H1 (cell line): ENCODE measurements around the gene RANBP2. TPM values are rescaled to one million over a fixed set of nuclear protein-coding genes. Genes with fewer than 3 reads are reported as not detected.
"Not testable (repeated sequence)": the region's sequence is repeated elsewhere in the genome, so short reads cannot be mapped to it uniquely, and the experiment has no call there.

Source experiments
- CTCF ChIA-PET: fragments of 300-600 bp; sonication (Branson Sonifier 250); formaldehyde crosslinking; loops from one replicate; lab custom pipeline; 2021; ENCODE audit not compliant: partially characterized antibody; lab: Charles Lee
- POLR2A ChIA-PET: fragments of 300-600 bp; sonication (Branson Sonifier 250); formaldehyde crosslinking; loops from one replicate; lab custom pipeline; 2021; ENCODE audit warnings: inconsistent platforms; ENCODE audit not compliant: partially characterized antibody; lab: Charles Lee
- DNase-seq, 2 experiments: peaks; one replicate each; pipeline versions ENCODE4 v3.0.0 to v3.0.0-alpha.2; 2010 to 2022; ENCODE audit warnings: low spot score in 2 of 2, low read depth in 1 of 2, mixed read lengths in 1 of 2
- FAIRE-seq: peaks from 2 replicates; lab custom pipeline; 2011; peaks lifted over from hg19 to GRCh38; lab: Jason Lieb, UNC
- H2AFZ ChIP-seq: 2 replicates; pipeline ENCODE4 v1.8.1; 2012; ENCODE audit warnings: low read length, inconsistent platforms
- H2AK5ac ChIP-seq: 2 replicates; pipeline ENCODE4 v1.6.1; 2013; ENCODE audit warnings: low read depth, low read length
- H2BK120ac ChIP-seq: replicated peaks from 2 replicates; pipeline ENCODE3; 2013; ENCODE audit warnings: low read depth, low read length, inconsistent platforms
- H2BK12ac ChIP-seq: 2 replicates; pipeline ENCODE4 v1.6.1; 2013; ENCODE audit warnings: low read depth, low read length
- H2BK15ac ChIP-seq: 2 replicates; pipeline ENCODE4 v1.6.1; 2013; ENCODE audit warnings: low read length
- H2BK20ac ChIP-seq: 2 replicates; pipeline ENCODE4 v1.6.1; 2013; ENCODE audit warnings: low read length
- H2BK5ac ChIP-seq: 2 replicates; pipeline ENCODE4 v1.6.1; 2013; ENCODE audit warnings: low read depth, low read length
- H3K14ac ChIP-seq: 2 replicates; pipeline ENCODE4 v1.6.1; 2013; ENCODE audit warnings: inconsistent platforms; ENCODE audit not compliant: insufficient read length
- H3K18ac ChIP-seq: 2 replicates; pipeline ENCODE4 v1.6.1; 2013; ENCODE audit warnings: low read length; ENCODE audit errors: extremely low read depth
- H3K23ac ChIP-seq: 2 replicates; pipeline ENCODE4 v1.6.1; 2013; ENCODE audit warnings: inconsistent platforms; ENCODE audit not compliant: insufficient read length
- H3K23me2 ChIP-seq: 2 replicates; pipeline ENCODE4 v1.6.1; 2013; ENCODE audit warnings: low read depth, low read length
- H3K27ac ChIP-seq: 2 replicates; pipeline ENCODE4 v1.6.1; 2011; ENCODE audit warnings: low read depth, low read length, inconsistent platforms
- H3K27me3 ChIP-seq, 4 experiments: replicated peaks in 1 of 4; 1 replicate in 1 of 4; 2 replicates in 3 of 4; pipeline versions ENCODE4 v1.6.1 to v1.8.1; 2011 to 2013; ENCODE audit warnings: low read length in 3 of 4, mild to moderate bottlenecking in 3 of 4, inconsistent platforms in 2 of 4, mixed read lengths in 2 of 4, moderate library complexity in 1 of 4; ENCODE audit not compliant: control insufficient read depth in 3 of 4, insufficient read depth in 3 of 4; ENCODE audit errors: extremely low read depth in 1 of 4
- H3K36me3 ChIP-seq, 4 experiments: 2 replicates each; pipeline versions ENCODE4 v1.6.1 to v1.8.1; 2011 to 2013; ENCODE audit warnings: mild to moderate bottlenecking in 4 of 4, low read length in 3 of 4, moderate library complexity in 2 of 4, control low read depth in 1 of 4, inconsistent platforms in 1 of 4; ENCODE audit not compliant: insufficient read depth in 4 of 4, control insufficient read depth in 2 of 4
- H3K4ac ChIP-seq: replicated peaks from 2 replicates; pipeline ENCODE3; 2013; ENCODE audit warnings: low read length, low read depth, mixed read lengths, inconsistent platforms; ENCODE audit not compliant: insufficient read length
- H3K4me1 ChIP-seq, 4 experiments: replicated peaks in 1 of 4; 1 replicate in 1 of 4; 2 replicates in 3 of 4; pipeline versions ENCODE4 v1.6.1 to v1.8.1; 2011 to 2013; ENCODE audit warnings: low read length in 3 of 4, inconsistent platforms in 2 of 4, mixed read lengths in 1 of 4; ENCODE audit not compliant: insufficient read depth in 4 of 4, control insufficient read depth in 3 of 4
- H3K4me2 ChIP-seq, 2 experiments: 2 replicates each; pipeline versions ENCODE4 v1.6.1 to v1.8.1; 2011 to 2013; ENCODE audit warnings: low read depth in 2 of 2, low read length in 2 of 2, control low read depth in 1 of 2, inconsistent platforms in 1 of 2, mild to moderate bottlenecking in 1 of 2; ENCODE audit not compliant: insufficient read depth in 1 of 2
- H3K4me3 ChIP-seq, 4 experiments: fragments of 200-600, 300-600 bp in 1 of 4; sonication (generic), shearing (Covaris generic), sonication (Bioruptor Twin) in 1 of 4; 2 replicates each; pipeline versions ENCODE4 v1.5.1 to v1.8.1; 2011 to 2016; ENCODE audit warnings: low read length in 4 of 4, low read depth in 3 of 4, control low read depth in 2 of 4, inconsistent platforms in 2 of 4, mild to moderate bottlenecking in 2 of 4, mixed read lengths in 1 of 4, moderate library complexity in 1 of 4; ENCODE audit not compliant: insufficient read depth in 2 of 4; ENCODE audit errors: extremely low read depth in 1 of 4
- H3K56ac ChIP-seq: replicated peaks from 2 replicates; pipeline ENCODE3; 2013; ENCODE audit warnings: low read depth, mild to moderate bottlenecking, mixed read lengths, low read length, inconsistent platforms; ENCODE audit not compliant: insufficient read length
- H3K79me1 ChIP-seq: 2 replicates; pipeline ENCODE4 v1.6.1; 2013; ENCODE audit warnings: low read depth, low read length, control low read depth
- H3K79me2 ChIP-seq, 2 experiments: 2 replicates each; pipeline versions ENCODE4 v1.6.1 to v1.8.1; 2012 to 2013; ENCODE audit warnings: low read length in 2 of 2, mild to moderate bottlenecking in 2 of 2, inconsistent platforms in 1 of 2; ENCODE audit not compliant: insufficient read depth in 2 of 2, control insufficient read depth in 1 of 2
- H3K9ac ChIP-seq, 4 experiments: replicated peaks in 1 of 4; 1 replicate in 1 of 4; 2 replicates in 3 of 4; pipeline versions ENCODE4 v1.6.1 to v1.8.1; 2011 to 2013; ENCODE audit warnings: low read depth in 3 of 4, low read length in 3 of 4, control low read depth in 2 of 4, mild to moderate bottlenecking in 2 of 4, moderate library complexity in 2 of 4, inconsistent platforms in 1 of 4; ENCODE audit errors: extremely low read depth in 1 of 4
- H3K9me3 ChIP-seq, 2 experiments: 2 replicates each; pipeline versions ENCODE4 v1.6.1 to v1.8.1; 2012 to 2013; ENCODE audit warnings: mild to moderate bottlenecking in 2 of 2, moderate library complexity in 2 of 2, control low read depth in 1 of 2, inconsistent platforms in 1 of 2, low read depth in 1 of 2, low read length in 1 of 2, mixed read lengths in 1 of 2; ENCODE audit not compliant: insufficient read depth in 2 of 2
- H4K20me1 ChIP-seq, 2 experiments: replicated peaks in 1 of 2; 2 replicates each; pipeline versions ENCODE3 to v1.8.1; 2011 to 2013; ENCODE audit warnings: inconsistent platforms in 2 of 2, low read length in 2 of 2, mild to moderate bottlenecking in 1 of 2; ENCODE audit not compliant: insufficient read depth in 2 of 2, control insufficient read depth in 1 of 2
- H4K5ac ChIP-seq: 2 replicates; pipeline ENCODE4 v1.6.1; 2013; ENCODE audit warnings: low read length, low read depth, mixed read lengths, inconsistent platforms; ENCODE audit not compliant: insufficient read length
- H4K8ac ChIP-seq: 2 replicates; pipeline ENCODE4 v1.8.0; 2013; ENCODE audit warnings: mild to moderate bottlenecking, moderate library complexity, low read length, inconsistent platforms; ENCODE audit not compliant: insufficient read depth; ENCODE audit errors: extremely low read depth
- H4K91ac ChIP-seq: replicated peaks from 2 replicates; pipeline ENCODE3; 2013; ENCODE audit warnings: low read length, mixed read lengths, inconsistent platforms; ENCODE audit not compliant: insufficient read length
- WGBS, 2 experiments: shearing (Covaris generic) in 1 of 2; methylation state at CpG; one replicate each; pipeline versions ENCODE4 v1.1.6 to v1.1.7; 2013 to 2015; ENCODE audit warnings: low lambda C conversion rate in 2 of 2, mixed read lengths in 2 of 2, inconsistent platforms in 1 of 2, low coverage in 1 of 2, missing lambda C conversion rate in 1 of 2; ENCODE audit not compliant: insufficient replicate concordance in 2 of 2, insufficient coverage in 1 of 2, insufficient read length in 1 of 2; ENCODE audit errors: extremely low coverage in 1 of 2, missing lambda C conversion rate in 1 of 2; 5-methylcytosine and 5-hydroxymethylcytosine counted together
- polyA plus RNA-seq, 7 experiments: library from polyadenylated mRNA; depleted of rRNA in 3 of 7; stranded (reverse) in 5 of 7; unstranded in 2 of 7; fragments of >200 nt in 5 of 7; fragments of 200-250 nt in 2 of 7; gene quantifications; 1 replicate in 5 of 7; 2 replicates in 1 of 7; 4 replicates in 1 of 7; pipeline versions ENCODE4 v1.2.1 to v1.2.3, GENCODE V29; 2011 to 2013; ENCODE audit warnings: missing spikeins in 2 of 7, mixed read lengths in 2 of 7
- total RNA-seq: library from RNA; stranded (reverse); fragmentation: NEBNext Ultra II Directional; extraction: Animal tissue kit (Norgen Biotek cat#: 25700); gene quantifications from 2 replicates; pipeline ENCODE4 v1.2.1, GENCODE V29; 2021

Gene RANBP2
- total and polyA plus RNA-seq, 2 of the 8 experiments (the other 6 are each of a cell fraction or from before 2014, with no cell fraction given): 8.2 to 95.9 TPM

DNA sequence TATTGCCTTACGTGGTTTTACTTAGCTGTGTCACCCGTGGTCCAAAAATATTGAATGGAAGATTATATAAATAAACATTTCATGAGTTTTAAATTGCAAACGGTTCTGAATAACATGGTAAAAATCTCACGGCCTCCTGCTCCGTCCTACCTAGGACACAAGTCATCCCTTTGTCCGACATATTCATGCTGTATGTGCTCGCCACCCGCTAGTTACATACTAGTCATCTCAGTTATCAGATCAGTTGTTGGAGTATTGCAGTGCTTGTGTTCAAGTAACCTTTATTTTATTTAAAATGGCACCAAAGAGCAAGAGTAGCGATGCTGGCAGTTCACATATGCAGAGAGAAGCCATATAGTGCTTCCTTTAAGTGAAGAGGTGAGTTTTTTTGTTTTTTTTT, 6.8 kb downstream of the RANBP2 start:
- H3K56ac ChIP-seq, H3K23ac ChIP-seq, H4K91ac ChIP-seq, H3K4ac ChIP-seq, H2AK5ac ChIP-seq, H3K23me2 ChIP-seq, H3K4me1 ChIP-seq, H2BK120ac ChIP-seq, POLR2A ChIA-PET, H3K4me2 ChIP-seq, H3K27ac ChIP-seq, H3K27me3 ChIP-seq, H3K79me1 ChIP-seq, H3K9me3 ChIP-seq, H2BK15ac ChIP-seq, H3K36me3 ChIP-seq, H2AFZ ChIP-seq, H4K5ac ChIP-seq, H4K20me1 ChIP-seq, H3K18ac ChIP-seq, H3K9ac ChIP-seq, H2BK5ac ChIP-seq, H2BK20ac ChIP-seq, H4K8ac ChIP-seq, FAIRE-seq, DNase-seq, H3K4me3 ChIP-seq, CTCF ChIA-PET, H2BK12ac ChIP-seq, H3K14ac ChIP-seq: not testable (repeated sequence)
- H3K79me2 ChIP-seq: peaks cover 6 to 70% of the 10 kb centered on the region in 2 experiments; a peak in 3 of 4 replicates
- WGBS, 2 experiments: 92% methylated on average over 9 of the region's 9 CpGs; no CpG with 5 or more reads in 1 of the 2 experiments

DNA sequence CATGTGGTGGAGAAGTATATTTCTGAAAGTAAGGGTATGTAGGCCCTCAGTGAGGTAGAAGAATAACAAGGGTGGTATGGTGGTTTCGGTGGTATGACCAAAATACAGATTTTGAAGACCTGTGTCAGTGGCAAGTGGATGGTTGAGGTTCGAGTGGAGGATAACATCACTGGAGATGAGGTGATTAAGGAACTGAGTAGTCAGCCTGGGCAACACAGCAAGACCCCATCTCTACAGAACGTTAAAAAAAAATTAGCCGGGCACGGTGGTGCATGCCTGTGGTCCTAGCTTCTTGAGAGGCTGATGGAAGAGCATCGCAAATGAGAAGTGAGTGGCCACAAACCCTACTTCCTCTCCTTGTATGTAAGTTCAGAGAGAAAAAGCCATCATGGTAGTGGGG, 15.4 kb downstream of the RANBP2 start:
- H3K27ac ChIP-seq, H4K8ac ChIP-seq, H3K9me3 ChIP-seq, H3K4me2 ChIP-seq, DNase-seq, H3K4me1 ChIP-seq, H3K4ac ChIP-seq, CTCF ChIA-PET, POLR2A ChIA-PET, H3K23ac ChIP-seq, H3K18ac ChIP-seq, H3K27me3 ChIP-seq, H2AFZ ChIP-seq, FAIRE-seq, H3K79me1 ChIP-seq, H3K14ac ChIP-seq, H4K91ac ChIP-seq, H4K5ac ChIP-seq, H2AK5ac ChIP-seq, H2BK12ac ChIP-seq, H2BK120ac ChIP-seq, H2BK5ac ChIP-seq, H3K9ac ChIP-seq, H2BK15ac ChIP-seq, H3K56ac ChIP-seq, H3K23me2 ChIP-seq, H3K4me3 ChIP-seq, H2BK20ac ChIP-seq, H3K79me2 ChIP-seq, H4K20me1 ChIP-seq: not testable (repeated sequence)
- 88% methylated on average over 6 of the region's 6 CpGs; no CpG with 5 or more reads in 1 of the 2 experiments for WGBS, 2 experiments
- peaks cover 0 to 14% (median 8%) of the 10 kb centered on the region in 4 experiments; a peak in 4 of 8 replicates for H3K36me3 ChIP-seq
